HepG2 (cell line): ENCODE results near the gene GLRX5. TPM values are rescaled to one million over a fixed set of nuclear protein-coding genes. Genes with fewer than 3 reads are reported as not detected.

ENCODE experiments used
- ARID2 ChIP-seq: sonication (generic); formaldehyde crosslinking; IDR thresholded peaks from 2 replicates; pipeline ENCODE4 v1.8.1; 2022; ENCODE audit warnings: mild to moderate bottlenecking, missing genetic modification reagents, borderline replicate concordance
- CHD4 ChIP-seq: fragments of 200-600 bp; sonication (generic); IDR thresholded peaks from 2 replicates; pipeline ENCODE4 v1.7.0; 2017; ENCODE audit warnings: mild to moderate bottlenecking, low read length, borderline replicate concordance
- EED ChIP-seq: sonication (generic); formaldehyde crosslinking; IDR thresholded peaks from 2 replicates; pipeline ENCODE4 v1.5.0; 2020; ENCODE audit warnings: mild to moderate bottlenecking, missing genetic modification reagents
- YEATS4 ChIP-seq: sonication (generic); formaldehyde crosslinking; IDR thresholded peaks from 2 replicates; pipeline ENCODE4 v1.4.0; 2020; ENCODE audit warnings: missing genetic modification reagents, borderline replicate concordance
- ZBTB7A ChIP-seq: sonication (generic); formaldehyde crosslinking; IDR thresholded peaks from 2 replicates; pipeline ENCODE4 v1.8.0; 2022; ENCODE audit warnings: mild to moderate bottlenecking, missing genetic modification reagents
- ZKSCAN1 ChIP-seq: fragments of 150-350 bp; IDR thresholded peaks from 2 replicates; pipeline ENCODE4 v1.6.1; 2014; ENCODE audit warnings: low read length
- ZNF136 ChIP-seq: sonication (generic); formaldehyde crosslinking; IDR thresholded peaks from 2 replicates; pipeline ENCODE4 v1.8.1; 2022; ENCODE audit warnings: low read depth, mild to moderate bottlenecking, moderate library complexity, missing genetic modification reagents
- ZNF329 ChIP-seq: sonication (generic); formaldehyde crosslinking; IDR thresholded peaks from 2 replicates; pipeline ENCODE4 v1.9.0; 2021; ENCODE audit warnings: low read depth, mild to moderate bottlenecking, missing genetic modification reagents
- ZNF331 ChIP-seq: sonication (generic); formaldehyde crosslinking; IDR thresholded peaks from 2 replicates; pipeline ENCODE4 v1.4.0; 2020; ENCODE audit warnings: missing genetic modification reagents
- polyA plus RNA-seq, 8 experiments: library from polyadenylated mRNA; depleted of rRNA in 3 of 8; stranded (reverse) in 7 of 8; unstranded in 1 of 8; fragments of >200 nt; fragmentation: Illumina TruSeq in 4 of 8; extraction: Trizol in 4 of 8; gene quantifications; 2 replicates each; pipeline versions ENCODE4 v1.2.1 to v1.2.3, GENCODE V29; 2011 to 2016; ENCODE audit warnings: low read depth in 4 of 8, missing spikeins in 1 of 8, mixed read lengths in 1 of 8; ENCODE audit not compliant: insufficient read depth in 1 of 8
- total RNA-seq, 5 experiments: library from RNA; depleted of rRNA; stranded (reverse); fragments of >200 nt; fragmentation: Illumina TruSeq; extraction: Trizol; gene quantifications; 2 replicates each; pipeline ENCODE4 v1.2.3, GENCODE V29; 2016; ENCODE audit warnings: low read depth in 1 of 5
- TF ChIP-seq, protein P1 (sequence below): sonication (generic); formaldehyde crosslinking; IDR thresholded peaks from 2 replicates; pipeline ENCODE4 v1.5.0; 2020; ENCODE audit warnings: mild to moderate bottlenecking, missing genetic modification reagents, borderline replicate concordance
- TF ChIP-seq, protein P2 (sequence below): sonication (generic); formaldehyde crosslinking; IDR thresholded peaks from 2 replicates; pipeline ENCODE4 v1.4.0; 2020; ENCODE audit warnings: missing genetic modification reagents, borderline replicate concordance

Gene GLRX5
- total and polyA plus RNA-seq, 2 of the 13 experiments (the other 11 are each of a cell fraction or from before 2014, with no cell fraction given) = 122 to 146 TPM

DNA sequence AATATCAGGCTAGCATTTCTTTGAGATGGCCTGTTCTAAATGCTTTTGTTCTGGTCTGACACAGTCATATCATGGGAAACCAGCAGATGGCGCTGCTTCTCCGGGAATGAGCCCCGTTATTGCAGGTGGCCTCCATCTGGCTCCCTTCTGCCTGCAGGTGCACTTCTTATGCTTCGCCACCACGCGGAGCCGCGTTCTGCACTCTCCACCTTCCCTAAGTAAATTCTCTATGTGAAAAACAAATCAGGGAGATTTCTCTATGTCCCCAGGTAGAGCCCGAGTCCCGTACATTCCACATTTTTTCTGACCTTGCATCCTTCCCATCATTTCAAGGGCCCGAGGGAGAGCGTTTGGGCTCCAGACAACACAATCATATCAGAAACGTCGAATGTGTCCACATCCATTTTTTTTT, 26.2 kb downstream of the GLRX5 start (continued):
- no peak for TF ChIP-seq YEATS4 (CRISPR knock-in tag)
- TF ChIP-seq, protein P1, sequence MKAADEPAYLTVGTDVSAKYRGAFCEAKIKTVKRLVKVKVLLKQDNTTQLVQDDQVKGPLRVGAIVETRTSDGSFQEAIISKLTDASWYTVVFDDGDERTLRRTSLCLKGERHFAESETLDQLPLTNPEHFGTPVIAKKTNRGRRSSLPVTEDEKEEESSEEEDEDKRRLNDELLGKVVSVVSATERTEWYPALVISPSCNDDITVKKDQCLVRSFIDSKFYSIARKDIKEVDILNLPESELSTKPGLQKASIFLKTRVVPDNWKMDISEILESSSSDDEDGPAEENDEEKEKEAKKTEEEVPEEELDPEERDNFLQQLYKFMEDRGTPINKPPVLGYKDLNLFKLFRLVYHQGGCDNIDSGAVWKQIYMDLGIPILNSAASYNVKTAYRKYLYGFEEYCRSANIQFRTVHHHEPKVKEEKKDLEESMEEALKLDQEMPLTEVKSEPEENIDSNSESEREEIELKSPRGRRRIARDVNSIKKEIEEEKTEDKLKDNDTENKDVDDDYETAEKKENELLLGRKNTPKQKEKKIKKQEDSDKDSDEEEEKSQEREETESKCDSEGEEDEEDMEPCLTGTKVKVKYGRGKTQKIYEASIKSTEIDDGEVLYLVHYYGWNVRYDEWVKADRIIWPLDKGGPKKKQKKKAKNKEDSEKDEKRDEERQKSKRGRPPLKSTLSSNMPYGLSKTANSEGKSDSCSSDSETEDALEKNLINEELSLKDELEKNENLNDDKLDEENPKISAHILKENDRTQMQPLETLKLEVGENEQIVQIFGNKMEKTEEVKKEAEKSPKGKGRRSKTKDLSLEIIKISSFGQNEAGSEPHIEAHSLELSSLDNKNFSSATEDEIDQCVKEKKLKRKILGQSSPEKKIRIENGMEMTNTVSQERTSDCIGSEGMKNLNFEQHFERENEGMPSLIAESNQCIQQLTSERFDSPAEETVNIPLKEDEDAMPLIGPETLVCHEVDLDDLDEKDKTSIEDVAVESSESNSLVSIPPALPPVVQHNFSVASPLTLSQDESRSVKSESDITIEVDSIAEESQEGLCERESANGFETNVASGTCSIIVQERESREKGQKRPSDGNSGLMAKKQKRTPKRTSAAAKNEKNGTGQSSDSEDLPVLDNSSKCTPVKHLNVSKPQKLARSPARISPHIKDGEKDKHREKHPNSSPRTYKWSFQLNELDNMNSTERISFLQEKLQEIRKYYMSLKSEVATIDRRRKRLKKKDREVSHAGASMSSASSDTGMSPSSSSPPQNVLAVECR = peak; percentile 34; the same call in 1 of the 2 replicates
- no peak for TF ChIP-seq EED (CRISPR knock-in tag)
- TF ChIP-seq, protein P2, sequence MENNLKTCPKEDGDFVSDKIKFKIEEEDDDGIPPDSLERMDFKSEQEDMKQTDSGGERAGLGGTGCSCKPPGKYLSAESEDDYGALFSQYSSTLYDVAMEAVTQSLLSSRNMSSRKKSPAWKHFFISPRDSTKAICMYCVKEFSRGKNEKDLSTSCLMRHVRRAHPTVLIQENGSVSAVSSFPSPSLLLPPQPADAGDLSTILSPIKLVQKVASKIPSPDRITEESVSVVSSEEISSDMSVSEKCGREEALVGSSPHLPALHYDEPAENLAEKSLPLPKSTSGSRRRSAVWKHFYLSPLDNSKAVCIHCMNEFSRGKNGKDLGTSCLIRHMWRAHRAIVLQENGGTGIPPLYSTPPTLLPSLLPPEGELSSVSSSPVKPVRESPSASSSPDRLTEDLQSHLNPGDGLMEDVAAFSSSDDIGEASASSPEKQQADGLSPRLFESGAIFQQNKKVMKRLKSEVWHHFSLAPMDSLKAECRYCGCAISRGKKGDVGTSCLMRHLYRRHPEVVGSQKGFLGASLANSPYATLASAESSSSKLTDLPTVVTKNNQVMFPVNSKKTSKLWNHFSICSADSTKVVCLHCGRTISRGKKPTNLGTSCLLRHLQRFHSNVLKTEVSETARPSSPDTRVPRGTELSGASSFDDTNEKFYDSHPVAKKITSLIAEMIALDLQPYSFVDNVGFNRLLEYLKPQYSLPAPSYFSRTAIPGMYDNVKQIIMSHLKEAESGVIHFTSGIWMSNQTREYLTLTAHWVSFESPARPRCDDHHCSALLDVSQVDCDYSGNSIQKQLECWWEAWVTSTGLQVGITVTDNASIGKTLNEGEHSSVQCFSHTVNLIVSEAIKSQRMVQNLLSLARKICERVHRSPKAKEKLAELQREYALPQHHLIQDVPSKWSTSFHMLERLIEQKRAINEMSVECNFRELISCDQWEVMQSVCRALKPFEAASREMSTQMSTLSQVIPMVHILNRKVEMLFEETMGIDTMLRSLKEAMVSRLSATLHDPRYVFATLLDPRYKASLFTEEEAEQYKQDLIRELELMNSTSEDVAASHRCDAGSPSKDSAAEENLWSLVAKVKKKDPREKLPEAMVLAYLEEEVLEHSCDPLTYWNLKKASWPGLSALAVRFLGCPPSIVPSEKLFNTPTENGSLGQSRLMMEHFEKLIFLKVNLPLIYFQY = 0 out of 2 replicates have a peak, but pooled peaks have one; percentile 36
- TF ChIP-seq ARID2 (CRISPR knock-in tag) = no peak
- peak; percentile 23; the same call in 1 of the 2 replicates for TF ChIP-seq ZNF331
- TF ChIP-seq CHD4 = no peak
- 0 out of 2 replicates have a peak, but pooled peaks have one; percentile 20 for TF ChIP-seq ZKSCAN1
- TF ChIP-seq ZBTB7A (CRISPR knock-in tag) = no peak
- TF ChIP-seq ZNF136 (CRISPR knock-in tag) = 0 out of 2 replicates have a peak, but pooled peaks have one; percentile 35
- TF ChIP-seq ZNF329 (CRISPR knock-in tag) = no peak
